GM21737 (cell line): ENCODE measurements around the gene SCYL3.
"Not testable (repeated sequence)": the region's sequence is repeated elsewhere in the genome, so short reads cannot be mapped to it uniquely, and the experiment has no call there.

ENCODE experiments used
- ATAC-seq: cut with Tn5 transposase; IDR thresholded peaks from one replicate; pipeline ENCODE4 v1.9.1; 2021; ENCODE audit warnings: mild to moderate bottlenecking, moderate library complexity; ENCODE audit not compliant: unreplicated experiment

SCYL3 gene, protein sequence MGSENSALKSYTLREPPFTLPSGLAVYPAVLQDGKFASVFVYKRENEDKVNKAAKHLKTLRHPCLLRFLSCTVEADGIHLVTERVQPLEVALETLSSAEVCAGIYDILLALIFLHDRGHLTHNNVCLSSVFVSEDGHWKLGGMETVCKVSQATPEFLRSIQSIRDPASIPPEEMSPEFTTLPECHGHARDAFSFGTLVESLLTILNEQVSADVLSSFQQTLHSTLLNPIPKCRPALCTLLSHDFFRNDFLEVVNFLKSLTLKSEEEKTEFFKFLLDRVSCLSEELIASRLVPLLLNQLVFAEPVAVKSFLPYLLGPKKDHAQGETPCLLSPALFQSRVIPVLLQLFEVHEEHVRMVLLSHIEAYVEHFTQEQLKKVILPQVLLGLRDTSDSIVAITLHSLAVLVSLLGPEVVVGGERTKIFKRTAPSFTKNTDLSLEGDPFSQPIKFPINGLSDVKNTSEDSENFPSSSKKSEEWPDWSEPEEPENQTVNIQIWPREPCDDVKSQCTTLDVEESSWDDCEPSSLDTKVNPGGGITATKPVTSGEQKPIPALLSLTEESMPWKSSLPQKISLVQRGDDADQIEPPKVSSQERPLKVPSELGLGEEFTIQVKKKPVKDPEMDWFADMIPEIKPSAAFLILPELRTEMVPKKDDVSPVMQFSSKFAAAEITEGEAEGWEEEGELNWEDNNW

DNA sequence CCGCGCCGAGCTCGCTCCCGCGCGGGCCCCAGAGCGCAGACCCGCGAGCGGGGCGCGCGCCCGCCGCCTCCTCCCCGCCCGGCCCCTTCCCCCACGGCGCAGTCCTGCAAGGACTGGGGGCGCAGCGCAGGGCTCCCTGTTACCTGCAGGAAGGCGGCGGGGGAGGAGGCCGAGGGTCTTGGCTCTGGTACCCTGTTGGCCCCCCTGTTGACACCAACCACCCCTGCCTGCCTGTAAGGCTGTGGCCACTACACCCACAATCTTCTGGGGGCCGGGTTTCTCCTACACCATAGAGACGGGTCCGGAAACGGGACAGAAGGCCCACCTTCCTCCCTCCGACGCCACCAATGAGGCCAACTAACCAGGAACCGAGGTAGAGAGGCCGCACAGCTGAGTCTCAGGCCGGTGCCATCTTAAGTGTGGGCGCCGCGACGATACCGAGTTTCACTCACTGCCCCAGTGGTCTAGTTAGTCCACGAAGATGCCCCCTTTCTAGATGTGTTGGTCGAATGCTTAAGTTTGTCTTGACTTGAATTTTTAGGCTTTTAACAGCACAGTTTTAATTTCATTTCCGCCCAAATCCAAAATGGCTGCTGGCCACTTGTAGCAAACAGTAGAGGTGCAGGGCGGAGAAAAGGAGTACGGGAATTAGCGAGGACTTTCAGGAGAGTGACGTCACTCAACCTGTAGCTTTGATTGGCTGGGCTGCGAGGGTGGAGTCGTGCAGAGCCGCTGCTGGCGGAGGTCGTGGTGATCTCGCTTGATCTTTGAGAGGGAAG is at the start of gene SCYL3:
TSS of gene SCYL3 (minus strand) at position 252 of the 779 bp plus-strand sequence. CDS start 5,056 bp downstream, outside the sequence.
- peak; percentile 86 for ATAC-seq

DNA sequence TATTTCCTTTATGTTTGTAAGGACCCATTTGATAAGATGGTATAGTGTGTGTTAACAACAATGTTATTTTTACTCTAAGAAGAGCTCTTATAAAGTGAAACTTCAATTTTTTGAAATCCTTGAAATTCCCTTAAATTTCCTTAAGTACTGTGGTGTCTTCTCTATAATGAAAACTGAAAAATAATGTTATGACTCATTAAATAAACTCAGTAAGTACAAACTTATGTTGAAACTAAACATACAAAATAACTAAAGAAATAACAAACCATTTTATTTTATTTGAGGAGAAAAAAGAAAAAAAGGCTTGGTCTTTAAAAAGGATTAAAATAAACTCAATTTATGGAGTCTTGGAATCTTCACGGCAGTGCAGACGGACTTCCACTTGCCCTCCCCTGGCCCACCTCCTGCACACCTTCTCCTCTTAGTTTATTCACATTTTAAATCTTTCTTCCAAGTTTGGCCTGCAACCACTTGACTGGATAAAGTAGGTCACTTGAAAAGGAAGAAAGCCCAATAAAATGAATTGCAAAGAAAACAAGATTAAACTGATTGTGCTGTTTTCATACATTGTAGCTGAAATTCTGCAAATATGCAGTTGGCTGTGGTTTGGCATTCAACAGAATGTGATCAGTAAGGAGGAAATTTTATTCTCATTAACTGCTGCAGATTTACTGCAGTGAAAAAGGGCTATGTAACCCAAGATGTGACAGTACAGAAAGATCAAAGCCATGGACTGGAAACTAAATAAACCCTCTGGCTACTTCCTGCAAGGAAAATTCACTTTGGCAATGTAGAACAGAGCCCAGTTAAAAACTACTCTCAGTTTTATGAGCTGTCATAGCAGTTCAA is 48.5 kb upstream of the SCYL3 start:
- no peak for ATAC-seq

DNA sequence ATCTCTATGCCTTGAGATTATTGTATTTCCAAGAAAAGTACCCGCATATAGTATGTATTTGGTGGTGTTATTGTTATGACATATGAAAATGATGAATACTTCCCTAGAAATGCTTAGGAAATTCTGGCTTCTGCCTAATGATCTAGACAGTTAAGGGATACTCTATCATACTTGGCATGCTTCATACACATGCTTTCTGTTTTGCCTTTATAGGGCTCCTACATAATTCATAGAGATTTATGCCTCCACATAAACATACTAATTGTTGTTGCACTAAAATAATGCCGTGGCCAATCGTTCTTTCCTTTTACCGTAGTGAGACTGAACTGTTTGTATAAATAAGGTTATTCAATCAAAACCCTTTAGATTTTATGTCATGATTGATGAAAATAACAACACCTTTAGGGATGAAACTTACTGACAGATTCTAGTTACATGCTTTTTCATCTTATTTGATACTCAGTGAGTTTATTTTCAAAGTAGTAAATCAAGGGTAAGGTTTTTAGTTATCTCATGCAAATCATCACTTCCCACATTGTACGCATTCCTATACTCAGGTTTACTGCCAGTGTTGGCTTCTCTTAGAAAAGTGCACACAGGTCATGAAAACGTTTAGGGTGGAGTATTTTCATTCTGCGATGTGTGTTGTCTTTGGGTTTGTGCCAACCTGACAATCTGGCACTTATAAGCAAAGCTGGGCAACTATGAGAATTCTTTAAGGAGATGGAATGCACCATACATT is 40.5 kb upstream of the SCYL3 start:
- no peak for ATAC-seq

DNA sequence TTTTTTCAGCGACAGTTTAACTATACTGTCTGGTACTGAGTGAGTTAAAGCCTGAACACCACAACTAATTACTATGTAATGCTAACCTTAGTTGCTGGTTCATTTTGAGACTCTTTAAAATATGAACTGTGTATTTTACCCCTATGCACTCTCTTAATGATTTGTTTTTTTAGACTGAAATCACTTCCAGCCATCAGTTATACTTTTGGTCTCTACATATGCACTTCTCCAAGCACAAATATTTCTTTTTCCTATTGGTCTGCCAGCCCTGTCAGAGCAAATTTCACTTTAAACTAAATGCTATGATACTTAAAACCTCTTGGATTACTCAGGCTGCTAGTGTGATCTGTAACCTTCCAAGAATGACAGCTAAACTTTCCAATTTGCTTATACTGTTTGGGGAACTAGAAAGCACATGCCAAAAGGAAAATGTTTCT is 38.1 kb upstream of the SCYL3 start:
- no peak for ATAC-seq

DNA sequence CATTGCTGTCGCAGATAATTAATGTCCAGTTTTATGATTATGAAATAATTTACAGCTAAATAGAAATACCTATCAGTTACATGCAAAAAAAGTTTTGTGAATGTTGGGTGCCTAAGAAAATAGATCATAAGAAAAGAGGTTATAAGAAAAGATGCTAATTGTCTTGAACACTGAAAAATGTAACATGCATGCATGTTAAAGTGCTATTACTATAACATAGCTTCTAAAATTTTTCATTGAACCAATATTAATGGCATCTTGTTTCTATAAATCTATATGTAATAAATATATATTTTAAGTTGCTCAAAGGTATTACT is 35.5 kb upstream of the SCYL3 start:
- no peak for ATAC-seq

DNA sequence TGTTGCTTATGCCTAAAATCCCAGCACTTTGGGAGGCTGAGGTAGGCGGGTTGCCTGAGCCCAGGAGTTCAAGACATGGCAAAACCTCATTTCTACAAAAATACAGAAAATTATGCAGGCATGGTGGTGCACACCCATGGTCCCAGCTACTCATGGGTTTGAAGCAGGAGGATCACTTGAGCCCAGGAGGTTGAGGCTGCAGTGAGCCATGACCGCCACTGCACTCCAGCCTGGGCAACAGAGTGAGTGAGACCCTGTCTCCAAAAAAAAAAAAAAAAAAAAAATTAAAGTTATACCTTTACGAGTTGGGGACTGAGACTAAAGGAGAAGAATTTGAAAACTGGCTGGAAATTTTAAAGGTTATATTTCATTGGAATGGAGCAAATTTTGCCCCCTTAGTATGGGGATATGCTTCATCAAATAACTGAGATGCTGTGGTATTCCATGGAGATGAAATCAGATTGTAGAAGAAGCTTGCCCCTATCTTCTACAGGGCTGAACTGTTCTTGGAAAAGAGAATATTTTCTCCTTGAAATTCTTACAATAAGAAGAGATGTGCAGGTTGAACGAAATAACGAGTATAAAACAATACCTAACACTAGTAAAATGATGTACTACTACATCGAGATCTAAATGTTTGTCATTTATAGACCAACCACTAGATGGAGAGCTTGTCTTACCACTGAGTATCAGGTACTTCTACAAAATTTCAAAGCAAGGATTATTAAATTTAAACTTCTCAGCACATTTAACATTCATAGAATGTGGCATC is 34.9 kb upstream of the SCYL3 start:
- ATAC-seq: no peak

DNA sequence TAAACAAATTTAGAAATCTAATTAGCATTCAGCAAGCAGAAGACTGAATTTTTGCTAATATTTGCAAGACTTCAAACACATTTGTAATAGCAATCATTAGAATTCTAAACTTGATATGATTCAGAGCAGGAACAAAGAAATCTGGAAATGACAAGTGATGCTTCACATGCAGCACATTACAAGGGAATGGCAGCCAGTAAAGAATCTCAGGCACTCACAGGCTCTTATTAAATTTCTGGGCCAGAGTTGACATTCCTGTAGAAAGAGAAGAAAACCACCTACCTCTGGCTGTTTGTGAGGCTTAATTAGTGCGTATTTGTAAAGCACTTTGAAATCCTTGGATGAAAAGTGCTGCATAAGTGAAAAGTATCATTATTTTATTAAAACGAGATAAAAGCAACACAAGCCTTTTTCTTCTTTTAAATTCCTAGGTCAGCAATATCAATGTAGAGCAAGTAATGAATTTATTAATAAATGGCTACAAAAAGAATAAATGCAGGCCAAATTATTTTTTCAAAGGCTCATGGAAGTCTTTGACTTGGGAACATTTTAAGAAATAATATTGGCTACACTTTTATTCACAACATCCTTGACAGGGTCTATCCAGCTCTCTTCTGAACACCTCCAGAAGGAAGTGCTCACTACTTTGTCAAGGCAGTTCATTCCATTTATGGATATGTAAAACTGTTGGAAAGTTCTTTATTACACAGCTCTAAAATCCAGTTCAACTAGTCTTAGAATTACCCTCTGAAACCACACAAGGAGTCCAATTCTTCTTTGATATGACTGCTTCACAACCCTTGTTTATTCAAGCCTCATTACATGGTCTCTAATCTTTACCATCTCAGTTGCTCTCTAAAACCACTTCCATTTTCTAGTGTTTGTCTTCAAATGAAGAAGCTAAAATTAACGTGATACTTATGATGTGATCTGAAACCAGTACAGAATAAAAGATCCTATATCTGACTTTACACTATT is 32.1 kb upstream of the SCYL3 start:
- no peak for ATAC-seq

DNA sequence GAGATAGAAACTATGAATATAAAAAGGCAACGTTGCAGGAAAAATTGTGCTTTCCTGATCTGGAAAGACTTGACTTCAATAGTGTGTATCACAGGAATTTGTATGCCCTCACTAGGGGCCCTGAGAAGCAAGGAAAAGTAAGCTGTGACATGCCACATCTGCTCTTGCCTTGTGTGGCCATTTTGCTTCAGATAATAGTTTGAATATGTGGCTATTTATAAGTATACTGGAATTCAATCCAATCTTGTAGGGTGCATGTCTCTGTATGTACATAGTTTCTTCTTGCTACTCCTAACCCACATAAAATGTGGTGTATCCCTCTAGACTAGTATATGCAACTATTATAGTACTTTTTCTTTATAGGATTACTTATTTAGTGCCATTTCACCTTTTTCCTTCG is 31.1 kb upstream of the SCYL3 start:
- no peak for ATAC-seq

DNA sequence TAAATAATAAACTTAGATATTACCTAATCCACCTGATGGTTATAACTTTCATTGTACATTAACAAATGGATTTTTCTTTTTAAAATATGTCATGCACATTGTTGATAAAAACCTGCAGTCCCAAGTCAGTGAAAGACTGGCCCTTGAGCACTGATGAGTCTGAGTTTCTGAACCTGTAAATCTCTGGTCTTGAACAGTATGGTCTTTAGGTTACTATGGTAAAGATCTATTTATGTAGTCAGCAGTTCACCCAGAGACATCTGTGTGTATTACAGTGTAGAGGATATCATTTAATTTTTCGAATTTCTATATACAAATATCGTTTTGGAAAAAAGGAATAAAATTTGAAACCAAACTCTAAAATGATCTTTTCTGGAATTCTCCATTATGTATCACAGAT is 30.4 kb upstream of the SCYL3 start:
- no peak for ATAC-seq

DNA sequence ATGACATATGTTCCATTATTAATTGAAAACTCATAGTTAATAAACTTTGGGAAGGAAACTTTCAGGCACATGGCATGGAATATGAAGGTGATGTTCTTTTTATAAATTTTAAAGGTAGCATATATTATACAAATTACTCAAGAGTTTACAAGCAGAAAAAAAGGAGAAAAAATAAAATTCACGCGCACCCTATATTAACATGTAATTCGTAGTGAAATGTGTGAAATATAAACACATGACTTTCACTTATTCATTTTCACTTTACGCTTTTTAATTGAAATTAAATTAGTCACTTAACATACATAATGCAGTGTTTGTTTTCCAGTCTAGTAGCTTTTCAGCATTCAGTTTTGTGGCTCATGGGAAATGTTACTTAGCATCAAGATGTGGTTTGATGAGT is 27.4 kb upstream of the SCYL3 start:
- no peak for ATAC-seq

DNA sequence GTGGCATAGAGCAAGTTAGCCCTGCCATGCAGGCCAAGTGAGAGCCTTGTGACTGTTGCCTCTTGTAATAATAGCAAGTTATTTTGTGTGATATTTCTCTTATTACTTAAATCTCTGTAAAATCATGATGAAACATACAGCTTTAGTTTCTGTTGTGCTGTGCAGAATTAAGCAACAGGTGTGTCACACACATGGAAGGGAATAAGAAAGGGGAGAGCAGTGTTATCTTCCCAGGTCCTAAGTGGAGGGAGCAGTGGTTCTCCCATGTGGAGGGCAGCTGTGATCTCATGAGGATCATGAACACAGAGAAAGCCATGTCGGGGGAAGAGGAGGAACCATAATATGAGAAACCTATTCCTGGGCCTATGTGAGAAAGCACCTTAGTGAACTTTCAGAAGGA is 25.2 kb upstream of the SCYL3 start:
- no peak for ATAC-seq

DNA sequence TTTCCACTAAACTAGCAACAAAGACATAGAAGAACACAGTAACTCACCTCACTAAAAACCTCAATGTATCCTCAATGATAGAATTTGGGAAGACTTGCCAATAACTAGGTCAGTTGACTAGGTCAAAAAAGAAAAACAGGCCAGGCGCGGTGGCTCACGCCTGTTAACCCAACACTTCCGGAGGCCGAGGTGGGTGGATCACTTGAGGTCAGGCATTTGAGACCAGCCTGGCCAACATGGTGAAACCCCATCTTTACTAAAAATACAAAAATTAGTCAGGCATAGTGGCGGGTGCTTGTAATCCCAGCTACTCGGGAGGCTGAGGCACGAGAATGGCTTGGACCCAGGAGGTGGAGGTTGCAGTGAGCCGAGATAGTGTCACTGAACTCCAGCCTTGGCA is 24.5 kb upstream of the SCYL3 start:
- not testable (repeated sequence) for ATAC-seq

DNA sequence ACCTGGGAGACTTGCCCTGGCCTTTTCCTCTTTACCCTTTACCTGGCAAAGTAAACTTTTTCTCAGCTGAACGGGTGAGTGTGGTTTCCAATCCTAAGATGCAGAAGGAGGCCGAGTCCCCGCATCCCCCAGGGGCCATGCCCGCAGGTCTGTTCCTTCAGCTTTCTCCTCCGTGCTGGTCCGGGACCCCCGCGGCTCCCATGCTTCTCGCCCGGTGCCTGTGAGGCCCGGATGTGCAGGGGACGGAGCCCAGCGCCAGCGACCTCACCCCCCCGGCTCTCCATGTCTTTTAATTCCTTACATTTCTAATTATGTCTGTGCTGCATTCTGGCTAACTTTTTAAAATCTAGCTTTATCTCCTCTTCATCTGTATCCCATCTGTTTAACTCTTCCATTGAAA is 21.5 kb upstream of the SCYL3 start:
- no peak for ATAC-seq

DNA sequence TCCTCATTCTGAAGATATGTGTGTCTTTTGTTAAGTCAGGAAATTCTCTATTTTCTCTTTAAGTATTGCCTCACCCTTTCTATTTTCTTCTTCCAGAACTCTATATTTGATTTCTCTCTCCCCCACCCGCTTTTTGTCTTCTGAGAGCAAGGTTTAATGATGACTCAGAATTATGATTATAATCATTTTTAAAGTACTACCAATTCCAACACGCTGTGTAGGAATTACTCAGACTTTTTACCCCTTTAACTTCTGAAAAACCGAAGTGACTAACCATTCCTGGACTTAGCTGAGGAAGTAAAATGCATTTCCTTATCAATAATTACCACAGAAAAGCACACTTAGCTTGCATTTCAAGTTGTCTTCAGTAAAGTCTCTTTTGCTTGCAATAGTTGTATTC is 20.8 kb upstream of the SCYL3 start:
- no peak for ATAC-seq

DNA sequence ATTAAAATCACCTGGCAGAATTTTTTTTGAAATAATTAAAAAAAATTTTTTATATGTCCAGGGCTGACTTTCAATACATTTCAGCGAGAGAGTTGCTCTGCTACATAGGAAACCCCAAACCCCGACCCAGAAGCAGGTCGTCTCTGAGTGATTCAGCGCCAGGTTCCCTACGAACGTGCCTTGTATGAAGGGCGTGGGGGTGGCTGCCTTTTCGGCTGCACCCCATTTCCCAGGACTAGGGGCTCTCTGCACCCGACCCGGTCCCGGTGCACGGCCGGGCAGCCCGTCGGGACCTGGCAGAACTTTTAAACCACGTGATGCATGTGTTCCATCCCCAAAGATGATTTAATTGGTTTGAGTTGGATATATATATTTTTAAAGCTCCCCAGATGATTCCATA is 15.8 kb upstream of the SCYL3 start:
- no peak for ATAC-seq

DNA sequence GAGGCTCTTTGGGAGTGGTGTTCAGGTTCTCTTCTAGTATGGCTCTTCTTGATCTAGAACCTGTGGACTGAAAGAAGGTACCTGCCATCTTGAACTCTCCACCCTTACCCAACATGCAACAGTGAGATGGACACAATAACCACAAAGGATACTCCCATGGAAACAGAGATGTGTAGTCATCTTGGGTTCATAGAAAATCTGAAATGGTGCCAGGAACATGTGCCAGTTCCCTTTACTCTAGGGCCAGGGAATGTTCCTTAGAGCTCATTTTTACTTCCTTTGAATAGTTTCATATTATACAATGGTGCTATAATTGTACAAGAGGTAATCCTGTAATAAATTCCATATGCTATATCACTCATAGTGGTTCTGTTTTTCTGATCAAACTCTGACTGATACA is 13.2 kb upstream of the SCYL3 start:
- no peak for ATAC-seq

DNA sequence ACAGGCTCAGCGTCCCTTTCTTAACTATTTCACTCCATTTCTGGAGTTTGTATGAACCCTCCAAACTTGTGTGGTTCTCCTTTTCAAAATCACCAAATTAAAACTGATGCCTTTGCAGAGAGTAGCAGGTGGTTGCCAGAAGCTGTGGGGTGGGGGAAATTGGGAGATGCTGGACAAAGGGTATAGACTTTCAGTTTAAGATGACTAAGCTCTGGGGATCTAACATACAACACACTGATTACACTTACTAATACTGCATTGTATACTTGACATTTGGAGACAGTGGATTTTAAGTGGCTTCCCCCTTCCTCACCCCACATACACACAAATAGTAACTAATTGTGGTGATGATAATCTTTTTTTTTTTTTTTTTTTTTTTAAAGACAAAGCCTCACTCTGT is 11.1 kb upstream of the SCYL3 start:
- ATAC-seq: no peak

DNA sequence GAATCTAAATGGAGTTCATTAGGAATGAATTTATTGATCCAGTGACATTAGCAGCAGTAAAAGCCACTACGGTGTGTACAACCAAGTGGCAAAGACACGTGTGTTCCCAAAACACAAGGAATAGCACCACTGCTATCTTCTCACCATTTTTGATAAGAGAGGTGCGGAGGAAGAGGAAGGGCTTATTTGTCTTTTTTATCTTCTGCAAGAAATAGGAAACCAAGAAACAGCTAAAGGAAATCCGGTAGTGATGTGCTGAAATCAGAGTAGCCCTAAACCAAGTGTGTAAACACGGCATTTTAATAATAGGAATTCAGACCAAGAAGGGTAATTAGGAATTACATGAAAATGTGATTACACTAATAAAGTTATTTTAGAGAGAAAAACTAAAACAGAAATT is 9.1 kb upstream of the SCYL3 start:
- no peak for ATAC-seq
